ENCODE results near the gene ERCC3.
A peak's percentile ranks its signal among the peaks of the same experiment; 100 is the strongest.
"Not testable (repeated sequence)": the region's sequence is repeated elsewhere in the genome, so short reads cannot be mapped to it uniquely, and the experiment has no call there.

ERCC3 gene

DNA sequence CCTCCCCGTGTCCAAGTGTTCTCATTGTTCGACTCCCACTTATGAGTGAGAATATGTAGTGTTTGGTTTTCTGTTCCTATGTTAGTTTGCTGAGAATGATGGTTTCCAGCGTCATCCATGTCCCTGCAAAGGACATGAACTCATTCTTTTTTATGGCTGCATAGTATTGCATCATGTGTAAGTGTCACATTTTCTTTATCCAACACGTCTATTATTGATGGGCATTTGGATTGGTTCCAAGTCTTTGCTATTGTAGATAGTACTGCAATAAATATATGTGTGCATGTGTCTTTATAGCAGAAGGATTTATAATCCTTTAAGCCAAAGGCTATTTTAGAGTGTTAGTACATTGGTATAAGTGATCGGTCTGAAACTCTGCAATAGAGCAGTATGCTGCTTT lies 69.8 kb downstream of the ERCC3 start:
- DNase-seq: not testable (repeated sequence)

DNA sequence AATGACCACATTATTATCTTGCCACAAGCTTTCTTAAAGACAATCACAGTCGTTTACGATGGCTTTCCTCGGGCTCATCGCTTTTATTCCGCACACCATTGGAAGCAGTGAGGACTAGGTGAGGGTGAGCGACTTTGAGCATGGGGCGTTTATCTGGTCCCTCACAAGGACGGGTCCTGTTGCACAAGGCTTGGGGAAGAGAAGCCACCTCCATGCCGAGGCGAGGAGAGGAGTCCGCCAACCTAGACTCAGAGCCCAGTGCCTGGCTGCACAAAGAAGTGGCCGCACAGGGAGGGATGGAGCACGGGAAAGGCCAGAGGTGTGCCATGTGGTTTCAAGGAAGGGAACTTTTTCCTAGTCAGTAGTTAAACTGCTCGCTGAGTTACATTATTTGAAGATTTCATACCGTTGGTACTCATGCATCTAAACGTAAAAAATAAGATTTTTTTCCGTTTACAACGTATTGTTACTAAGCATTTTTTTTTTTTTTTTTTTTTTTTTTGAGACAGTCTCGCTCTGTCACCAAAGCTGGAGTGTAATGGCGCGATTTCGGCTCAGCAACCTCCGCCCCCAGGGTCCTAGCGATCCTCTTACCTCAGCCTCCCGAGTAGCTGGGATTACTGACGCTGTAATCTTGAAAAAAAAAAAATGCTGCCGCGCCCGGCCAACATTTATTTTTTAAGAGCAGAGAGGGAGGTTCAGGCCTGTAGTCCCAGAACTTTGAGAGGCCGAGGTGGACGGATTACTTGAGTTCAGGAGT lies 73.0 kb downstream of the ERCC3 start:
- DNase-seq: no peak

DNA sequence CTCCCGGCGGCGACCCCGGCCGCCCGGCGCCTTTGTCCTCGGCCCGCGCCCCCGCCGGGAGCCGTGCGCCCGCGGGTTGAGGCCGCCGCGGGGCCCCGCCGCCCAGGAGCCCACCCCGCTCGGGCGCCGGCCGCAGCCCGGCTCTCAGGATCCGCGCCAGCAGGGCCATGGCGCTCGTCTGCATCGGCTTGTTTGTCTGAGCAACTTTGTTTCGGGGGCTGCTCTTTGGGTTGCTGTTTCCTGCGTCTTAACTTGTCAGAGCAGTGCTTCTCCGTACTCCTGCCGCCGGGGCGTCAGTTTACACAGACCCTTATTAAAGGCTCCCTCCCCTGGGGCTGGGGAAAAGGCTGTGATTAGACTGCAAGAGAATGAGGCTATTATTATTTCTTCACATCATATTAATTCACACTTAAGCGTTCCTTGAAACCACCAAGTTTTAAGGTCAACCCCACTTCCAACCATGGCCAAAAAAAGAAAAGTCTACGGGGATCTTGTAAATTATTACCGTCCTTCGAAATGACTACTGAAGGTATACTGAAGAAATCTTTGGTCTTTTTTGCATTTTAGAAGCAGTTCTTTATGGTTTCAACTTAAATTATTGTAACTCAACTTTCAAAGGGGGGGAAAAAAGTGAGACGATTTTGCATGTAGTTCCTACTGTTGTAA lies 73.7 kb downstream of the ERCC3 start, which contains the start of gene CYP27C1:
CYP27C1 (minus strand) TSS at position 198 of the 666 bp plus-strand sequence; CDS start at position 169, 29 bp downstream.
- no peak for DNase-seq

DNA sequence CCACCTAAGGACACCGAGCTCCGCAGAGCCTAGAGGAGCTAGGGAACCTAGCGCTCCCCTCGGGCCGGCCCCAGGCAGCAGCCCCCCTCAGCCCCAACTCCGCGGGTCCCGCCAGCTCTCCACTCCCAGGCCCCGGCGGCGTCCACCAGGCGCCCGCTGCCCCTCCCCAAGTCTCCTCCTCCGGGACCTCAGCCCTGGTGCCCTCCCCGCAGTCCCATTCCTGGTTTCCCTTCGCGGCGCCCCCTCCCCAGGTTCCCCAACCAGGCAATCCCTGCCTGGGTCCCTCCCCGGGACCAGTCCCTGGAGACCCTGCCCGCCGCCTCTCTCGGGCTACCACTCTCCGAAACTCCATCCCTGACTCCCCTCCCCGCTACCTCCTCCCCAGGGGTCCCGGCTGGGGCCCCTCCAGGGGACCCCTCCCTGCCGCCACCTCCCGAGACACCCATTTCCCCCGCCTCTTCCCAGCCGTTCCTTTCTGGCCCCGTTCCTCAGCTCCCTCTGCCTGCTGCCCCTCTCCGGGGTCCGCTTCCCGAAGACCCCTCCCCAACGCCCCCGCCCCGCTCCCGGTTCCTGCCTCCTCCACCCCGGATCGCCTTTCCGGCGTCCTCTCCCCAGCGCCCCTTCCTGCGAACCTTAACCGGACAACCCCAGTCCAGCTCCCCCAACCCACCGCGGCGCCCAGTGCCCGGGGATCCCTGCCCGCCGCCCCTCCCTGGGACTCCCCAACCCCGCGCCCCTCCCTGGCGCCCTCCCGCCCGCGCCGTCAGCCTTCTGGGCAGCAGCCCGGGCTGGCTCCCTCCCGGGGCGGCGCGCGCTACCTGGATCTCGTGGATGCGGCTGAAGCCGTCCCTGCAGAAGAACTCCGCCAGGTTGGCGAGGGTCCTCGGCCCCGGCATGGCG lies 74.5 kb downstream of the ERCC3 start:
- no peak for DNase-seq

DNA sequence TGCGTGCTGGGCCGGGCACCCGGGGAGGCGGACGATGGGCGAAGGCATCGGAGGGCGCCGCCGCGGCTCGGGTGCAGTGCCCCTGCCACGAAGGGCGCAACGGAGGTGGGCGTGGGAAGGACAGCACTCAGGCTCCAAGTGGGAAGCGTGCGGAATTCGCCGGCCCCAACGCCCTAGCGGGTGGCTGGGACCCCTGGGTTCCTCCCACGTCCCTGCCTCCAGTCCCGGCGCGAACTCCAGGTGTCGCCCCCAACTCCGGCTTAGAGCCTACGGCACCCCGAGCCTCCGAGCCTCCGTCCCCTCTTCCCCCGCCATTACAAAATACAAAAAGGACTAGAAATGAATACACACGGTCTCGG lies 75.2 kb downstream of the ERCC3 start:
- no peak for DNase-seq

DNA sequence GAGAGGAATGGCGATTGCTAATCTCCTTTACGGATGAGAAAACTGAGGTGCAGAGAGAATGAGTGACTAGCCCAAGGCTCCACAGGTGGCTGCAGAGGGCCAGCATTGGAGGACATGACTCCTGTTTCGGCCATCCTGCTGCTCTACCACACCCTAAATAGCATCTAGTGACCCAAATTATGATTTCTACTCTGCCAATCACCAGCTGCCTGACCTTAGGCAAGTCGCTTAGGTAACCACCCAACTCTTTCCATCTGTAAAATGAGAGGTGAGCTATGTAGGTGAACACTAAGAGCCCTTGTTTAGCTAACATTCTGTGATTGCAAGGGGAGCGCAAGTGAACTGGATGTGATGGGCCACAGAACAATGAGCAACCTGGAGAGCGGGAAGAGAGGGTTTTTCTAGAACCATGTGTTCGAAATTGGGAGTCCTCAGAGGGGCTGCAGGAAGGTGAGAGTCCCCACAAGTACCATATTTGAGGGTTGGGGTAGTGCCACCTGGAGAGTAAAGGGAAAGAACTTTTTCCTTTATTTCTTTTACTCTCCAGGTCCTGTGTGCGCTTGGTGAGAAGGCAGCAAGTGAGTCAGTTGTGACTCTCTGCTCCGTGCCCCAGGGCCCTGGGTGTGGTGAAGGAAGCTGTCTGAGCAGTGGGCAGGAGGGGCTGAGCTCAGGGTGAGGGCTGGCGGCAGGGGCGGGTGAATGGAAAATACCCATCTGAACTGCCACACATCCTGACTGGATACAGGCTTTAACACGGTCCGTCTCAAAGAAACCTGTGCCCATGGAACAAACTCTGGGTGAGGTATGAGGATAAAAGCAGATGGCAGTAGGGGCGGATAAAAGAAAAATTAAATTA lies 76.2 kb downstream of the ERCC3 start:
- no peak for DNase-seq

DNA sequence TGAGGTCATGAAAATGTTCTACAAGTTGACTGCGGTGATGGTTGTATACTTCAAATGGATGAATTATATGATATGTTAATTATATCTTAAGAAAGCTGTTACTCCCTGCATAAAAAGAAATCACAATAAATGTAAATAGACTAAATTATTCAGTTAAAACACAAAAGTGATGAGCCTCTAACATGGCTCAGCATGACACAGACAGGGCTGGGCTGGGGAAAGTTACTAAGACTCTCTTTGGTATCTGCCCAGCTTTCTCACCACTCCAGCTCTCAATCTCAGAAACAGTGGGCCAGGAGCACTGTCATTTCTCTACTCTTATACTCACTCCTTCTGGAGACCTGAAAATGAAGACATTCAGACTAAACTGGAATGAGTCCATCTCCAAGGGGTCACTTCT lies 77.4 kb downstream of the ERCC3 start:
- DNase-seq: no peak

DNA sequence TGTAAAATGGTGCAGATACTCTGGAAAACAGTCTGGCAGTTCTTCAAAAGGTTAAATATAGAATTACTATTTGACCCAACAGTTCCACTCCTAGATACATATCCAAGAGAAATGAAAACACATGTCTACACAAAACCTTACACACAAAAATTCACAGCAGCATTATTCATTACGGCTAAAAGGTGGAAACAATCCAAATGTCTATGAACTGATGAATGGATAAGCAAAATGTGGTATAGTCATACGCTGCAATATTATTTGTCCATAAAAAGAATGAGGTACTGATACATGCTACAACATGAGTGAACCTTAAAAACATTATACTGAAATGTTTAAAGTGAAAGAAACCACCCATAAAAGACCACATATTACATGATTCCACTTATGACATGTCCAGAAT lies 77.8 kb downstream of the ERCC3 start:
- no peak for DNase-seq

DNA sequence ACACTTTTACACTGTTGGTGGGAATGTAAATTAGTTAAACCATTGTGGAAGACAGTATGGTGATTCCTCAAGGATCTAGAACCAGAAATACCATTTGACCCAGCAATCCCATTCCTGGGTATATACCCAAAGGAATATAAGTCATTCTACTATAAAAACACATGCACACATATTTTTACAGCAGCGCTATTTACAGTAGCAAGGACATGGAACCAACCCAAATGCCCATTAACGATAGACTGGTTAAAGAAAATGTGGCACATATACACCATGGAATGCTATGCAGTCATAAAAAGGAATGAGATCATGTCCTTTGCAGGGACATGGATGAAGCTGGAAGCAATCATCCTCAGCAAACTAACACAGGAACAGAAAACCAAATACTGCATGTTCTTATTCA lies 79.7 kb downstream of the ERCC3 start:
- not testable (repeated sequence) for DNase-seq

DNA sequence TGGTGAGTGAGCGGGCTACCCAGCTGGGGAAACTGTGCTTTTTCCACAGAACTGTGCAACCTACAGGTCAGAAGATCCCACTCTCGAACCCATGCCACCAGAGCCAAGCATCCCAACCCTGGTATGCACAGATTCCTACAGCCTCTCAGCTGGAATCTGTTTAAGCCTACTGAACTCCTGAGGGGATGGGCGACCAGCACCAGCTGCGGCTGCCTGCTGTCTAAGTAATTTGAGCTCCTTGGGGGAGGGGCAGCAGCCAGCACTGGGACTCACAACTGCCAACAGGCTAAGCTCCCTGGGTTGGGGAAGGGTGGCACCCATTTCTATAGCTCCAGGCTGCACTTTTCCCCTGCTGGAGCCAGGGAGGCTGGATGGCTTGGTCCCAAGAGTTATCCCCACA lies 85.6 kb downstream of the ERCC3 start:
- peak; percentile 91 for DNase-seq
